ENCODE measurements around the gene TP53. TPM values are rescaled to one million over a fixed set of nuclear protein-coding genes. Genes with fewer than 3 reads are reported as not detected.

Gene TP53
- 72.4 TPM for total RNA-seq

DNA sequence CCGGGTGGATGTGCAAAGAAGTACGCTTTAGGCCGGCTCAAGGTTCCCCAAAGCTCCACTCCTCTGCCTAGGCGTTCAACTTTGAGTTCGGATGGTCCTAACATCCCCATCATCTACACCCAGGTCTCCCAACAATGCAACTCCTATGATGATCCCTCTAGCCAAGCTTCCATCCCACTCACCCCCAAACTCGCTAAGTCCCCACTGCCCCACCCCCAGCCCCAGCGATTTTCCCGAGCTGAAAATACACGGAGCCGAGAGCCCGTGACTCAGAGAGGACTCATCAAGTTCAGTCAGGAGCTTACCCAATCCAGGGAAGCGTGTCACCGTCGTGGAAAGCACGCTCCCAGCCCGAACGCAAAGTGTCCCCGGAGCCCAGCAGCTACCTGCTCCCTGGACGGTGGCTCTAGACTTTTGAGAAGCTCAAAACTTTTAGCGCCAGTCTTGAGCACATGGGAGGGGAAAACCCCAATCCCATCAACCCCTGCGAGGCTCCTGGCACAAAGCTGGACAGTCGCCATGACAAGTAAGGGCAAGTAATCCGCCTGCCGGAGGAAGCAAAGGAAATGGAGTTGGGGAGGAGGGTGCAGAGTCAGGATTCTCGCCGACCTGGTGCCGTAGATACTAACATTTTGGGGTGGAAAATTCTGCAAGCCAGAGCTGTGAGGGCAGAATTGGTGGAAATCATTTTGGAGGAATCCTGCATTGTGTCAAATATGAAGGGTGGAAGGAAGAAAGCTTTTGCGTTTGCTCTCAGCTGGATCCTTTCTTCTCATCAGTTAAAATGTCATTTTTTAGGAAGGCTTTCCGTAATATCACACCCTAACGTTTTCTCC, at the start of gene TP53:
TSS of gene TP53 (minus strand) at position 419 of the 836 bp plus-strand sequence. CDS start 10,896 bp downstream, outside the sequence.
- peak; percentile 68 to 96 (median 90) for DNase-seq (ENCODE audit: low read depth in 2 of 3, low spot score in 2 of 3)

DNA sequence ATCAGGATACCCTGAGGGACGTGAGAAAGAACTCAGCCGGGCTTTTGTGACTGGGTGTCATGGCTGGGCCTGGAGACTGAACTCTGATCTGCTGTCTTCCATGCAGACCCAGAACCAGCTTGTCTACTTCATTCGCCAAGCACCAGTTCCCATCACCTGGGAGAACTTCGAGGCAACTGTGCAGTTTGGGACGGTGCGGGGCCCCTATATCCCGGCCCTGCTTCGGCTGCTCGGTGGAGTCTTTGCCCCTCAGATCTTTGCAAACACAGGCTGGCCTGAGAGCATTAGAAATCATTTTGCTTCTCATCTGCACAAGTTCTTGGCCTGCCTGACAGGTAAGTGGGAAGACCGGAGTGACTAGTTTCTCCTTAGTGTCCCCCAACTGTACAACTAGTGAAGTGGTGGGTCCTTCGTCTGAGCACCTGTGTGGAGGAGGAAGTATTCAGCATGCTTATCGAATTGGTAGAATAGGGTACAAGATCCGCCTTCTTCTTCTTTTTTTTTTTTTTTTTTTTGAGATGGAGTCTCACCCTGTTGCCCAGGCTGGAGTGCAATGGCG, 45.8 kb upstream of the TP53 start:
- DNase-seq (ENCODE audit: low read depth in 2 of 3, low spot score in 2 of 3), result no peak

DNA sequence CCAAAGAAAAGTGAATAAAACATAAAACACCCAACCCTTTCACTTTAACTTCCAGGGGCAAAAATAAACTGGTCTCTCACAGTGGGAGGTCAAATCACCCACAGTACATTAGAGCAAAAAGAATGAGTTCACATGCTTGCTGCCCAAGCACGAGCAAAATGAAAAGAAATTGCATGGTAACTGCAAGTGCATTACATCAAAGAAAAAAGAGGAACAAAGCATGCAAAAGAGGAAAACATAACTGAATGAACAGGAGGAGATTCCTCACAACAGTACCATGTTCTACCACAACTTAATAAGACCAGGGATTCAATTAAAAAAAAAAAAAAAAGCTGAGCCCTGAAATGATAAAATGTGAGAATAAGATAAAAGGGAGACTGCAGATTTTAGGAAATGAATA, 42.5 kb upstream of the TP53 start:
- peak in 1 of 3 donors; percentile 56 for DNase-seq (ENCODE audit: low read depth in 2 of 3, low spot score in 2 of 3)

DNA sequence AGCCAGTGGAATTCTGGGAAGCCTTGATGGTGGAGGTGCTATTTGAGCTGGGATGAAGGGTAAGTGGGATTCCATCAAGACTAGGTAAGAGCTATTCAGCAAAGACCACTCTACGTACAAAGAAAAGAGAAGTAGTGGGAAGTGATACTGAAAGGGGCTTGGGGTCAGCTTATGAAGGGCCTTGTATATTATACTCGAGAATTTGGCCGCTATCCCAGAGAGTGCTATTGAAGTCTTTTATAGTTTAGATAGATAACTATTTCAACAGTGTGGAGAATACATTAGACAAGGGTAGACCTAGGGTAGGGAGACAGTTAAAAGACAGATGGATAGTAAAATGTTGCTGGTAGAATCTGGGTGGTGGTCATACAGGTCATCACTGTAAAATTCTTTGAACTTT, 40.6 kb upstream of the TP53 start:
- no peak for DNase-seq (ENCODE audit: low read depth in 2 of 3, low spot score in 2 of 3)

DNA sequence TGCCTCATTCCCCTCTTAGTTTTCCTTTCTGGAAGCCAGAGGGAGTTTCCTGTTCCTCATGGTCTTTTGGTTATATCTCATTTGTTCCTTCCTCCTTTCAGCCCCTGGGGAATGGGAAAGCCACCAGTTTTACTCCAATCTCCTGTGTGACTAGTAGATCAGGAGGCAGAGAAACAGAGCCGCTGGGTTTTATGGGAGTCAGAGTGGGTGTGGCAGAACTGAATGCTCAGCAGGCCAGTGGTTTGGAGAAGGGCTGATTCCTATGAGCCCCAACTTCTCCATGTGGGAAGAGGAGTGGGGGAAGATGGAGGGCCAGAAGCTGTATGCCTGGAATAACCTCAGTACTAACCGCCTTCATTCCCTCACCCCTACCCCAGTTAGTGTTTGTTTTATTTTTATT, 34.3 kb upstream of the TP53 start:
- no peak for DNase-seq (ENCODE audit: low read depth in 2 of 3, low spot score in 2 of 3)

DNA sequence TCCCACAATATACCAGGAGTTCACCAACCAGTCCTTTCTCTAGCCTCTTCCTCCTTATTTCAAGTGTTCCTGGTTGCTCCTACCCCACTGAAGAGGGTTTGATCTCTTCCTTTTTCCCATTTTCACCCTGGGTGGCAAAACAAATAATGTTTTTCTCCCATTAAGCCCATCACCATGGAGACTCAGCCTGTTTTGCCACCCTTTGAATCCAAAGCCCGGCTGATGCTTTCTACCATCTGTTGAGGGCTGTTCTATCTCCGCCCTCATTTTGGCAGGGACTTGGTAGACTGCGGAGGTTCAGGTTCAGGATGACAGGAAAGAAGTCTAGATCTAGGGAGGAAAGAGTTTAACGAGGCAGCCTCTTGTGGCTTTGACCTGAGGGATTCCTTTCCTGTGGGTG, 32.8 kb upstream of the TP53 start:
- DNase-seq (ENCODE audit: low read depth in 2 of 3, low spot score in 2 of 3), result no peak

DNA sequence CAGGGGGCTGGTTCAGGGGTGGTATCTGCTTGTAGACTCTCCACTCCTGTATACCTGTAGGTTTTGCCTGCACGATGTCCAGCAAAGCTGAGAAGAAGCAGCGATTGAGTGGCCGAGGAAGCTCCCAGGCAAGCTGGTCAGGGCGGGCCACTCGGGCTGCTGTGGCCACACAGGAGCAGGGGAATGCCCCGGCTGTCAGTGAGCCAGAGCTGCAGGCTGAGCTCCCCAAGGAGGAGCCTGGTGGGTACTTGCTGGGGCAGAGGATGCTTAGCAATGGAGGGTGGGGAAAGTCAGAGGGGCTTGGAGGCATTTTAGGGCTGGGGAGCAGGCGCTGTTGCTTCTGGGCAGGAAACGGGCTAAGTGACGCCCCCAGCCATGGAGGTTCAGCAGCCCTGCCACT, 32.4 kb upstream of the TP53 start:
- no peak for DNase-seq (ENCODE audit: low read depth in 2 of 3, low spot score in 2 of 3)

DNA sequence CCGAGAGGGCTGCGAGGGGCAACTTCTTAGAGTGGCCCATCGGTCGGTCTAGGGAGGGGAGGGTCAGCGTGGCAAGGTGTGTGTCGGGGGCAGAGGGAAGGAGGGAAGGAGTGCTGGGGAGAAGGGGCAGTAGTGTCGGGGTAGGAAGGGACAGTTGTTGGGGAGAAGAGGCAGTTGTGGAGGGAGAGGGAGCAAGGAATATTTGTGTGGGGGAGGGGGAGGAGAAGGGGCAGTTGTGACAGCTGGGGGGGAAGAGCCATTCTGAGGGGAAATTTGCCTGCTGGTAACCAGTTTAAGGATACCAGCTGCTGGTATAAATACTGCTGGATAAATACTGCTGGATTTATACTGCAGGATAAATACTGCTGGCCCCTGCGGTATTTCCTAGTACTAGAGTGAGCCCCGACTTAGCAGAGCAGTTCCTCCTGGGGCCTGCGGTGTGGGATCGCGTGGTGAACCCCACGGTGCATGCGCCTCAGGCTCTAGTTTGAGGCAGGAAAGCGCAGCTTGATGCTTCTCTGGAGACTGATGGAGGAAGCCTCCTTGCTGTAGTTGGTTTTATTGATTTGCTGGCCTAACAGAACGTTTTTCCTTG, 30.6 kb upstream of the TP53 start:
- peak in 2 of 3 donors; percentile 68 to 71 for DNase-seq (ENCODE audit: low read depth in 2 of 3, low spot score in 2 of 3)

DNA sequence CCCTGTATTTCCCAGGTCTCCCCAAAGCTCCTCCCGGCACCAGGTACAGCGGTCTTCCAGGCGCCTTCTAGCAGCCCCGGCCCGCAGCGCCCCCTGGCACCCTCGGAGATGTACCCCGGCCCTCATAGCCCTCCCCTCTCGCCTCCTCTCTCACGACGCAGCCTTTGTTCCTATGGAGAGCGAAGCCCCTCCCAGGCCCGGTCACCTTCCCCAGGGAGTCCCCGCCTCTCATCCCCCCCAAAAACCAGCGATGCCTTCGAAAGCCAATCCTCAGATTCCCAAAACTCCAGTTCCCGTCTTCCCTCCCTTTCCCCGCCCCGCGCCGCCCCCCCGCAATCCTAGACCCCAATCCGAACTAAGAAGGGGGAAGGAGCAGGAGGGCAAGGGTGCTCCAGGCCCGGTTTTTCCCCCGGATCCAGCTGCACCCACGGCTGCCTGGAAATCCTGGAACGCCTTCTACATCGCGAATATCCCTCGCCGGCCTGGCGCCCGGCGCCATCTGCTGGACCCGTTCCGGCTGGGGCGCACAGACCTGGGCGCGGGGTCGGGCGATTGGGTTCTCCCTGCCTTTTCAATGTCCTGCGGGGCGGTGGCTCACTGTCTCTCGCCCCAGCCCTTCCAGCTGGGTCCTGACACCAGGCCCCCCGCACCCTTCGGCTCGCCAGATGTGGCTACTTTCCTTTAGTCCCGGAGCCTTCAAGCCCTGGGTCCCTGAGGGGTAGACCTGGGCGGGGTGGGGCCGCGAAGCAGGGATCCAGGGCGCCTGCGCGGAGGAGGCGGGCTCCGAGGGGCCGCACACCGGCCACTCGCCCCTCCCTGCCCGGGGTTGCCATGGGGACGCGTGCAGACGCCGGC, 29.8 kb upstream of the TP53 start, which contains the start of gene DNAH2:
TSS of gene DNAH2 (plus strand) at position 844 of the 855 bp plus-strand sequence. CDS start 1,991 bp downstream, outside the sequence.
- DNase-seq (ENCODE audit: low read depth in 2 of 3, low spot score in 2 of 3), result peak in 2 of 3 donors; percentile 79 to 82

DNA sequence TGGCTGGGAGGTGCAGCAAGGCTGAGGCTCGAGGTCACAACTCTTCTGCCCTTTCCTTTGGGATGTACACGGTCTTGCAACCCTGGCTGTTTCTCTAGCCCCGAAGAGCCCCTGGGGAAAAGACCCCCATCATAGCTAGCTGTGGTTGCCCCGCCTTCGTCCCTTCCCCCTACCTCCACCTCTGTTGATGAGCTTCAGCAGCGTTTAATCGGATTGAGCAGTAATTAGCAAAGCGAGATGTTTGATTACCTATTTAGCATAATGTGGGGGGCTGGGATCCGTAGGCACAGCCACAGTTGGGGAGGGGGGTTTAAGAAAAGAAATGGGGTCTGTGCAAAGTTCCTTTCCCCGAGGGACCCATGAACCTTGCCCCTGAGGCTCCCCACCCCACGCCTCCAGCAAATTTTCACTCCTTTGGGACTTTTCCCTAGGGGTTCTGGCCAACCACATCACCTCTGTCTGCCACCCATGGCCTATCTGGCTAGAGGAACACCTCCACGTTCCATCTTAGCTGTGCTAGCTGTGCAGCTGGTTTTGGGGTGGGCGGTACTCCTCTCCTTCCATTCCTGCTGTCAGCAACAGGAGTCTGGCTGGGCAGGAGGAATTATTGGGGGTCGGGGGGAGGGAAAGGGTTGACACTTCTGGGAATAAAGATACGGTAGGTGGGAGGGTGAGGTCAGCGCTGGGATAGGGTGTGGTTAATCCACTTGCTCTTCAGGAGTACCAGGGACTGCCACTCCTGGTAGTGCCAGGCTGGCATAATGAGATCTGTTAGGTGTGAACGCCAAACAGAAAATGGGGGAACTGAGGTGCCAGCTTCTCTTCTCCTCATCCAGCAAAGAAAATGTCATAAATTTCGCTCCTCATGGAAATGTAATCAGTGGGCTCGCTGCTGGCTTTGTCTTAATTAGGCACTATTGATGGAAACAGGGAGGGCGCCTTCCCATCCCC, 28.9 kb upstream of the TP53 start:
- DNase-seq (ENCODE audit: low read depth in 2 of 3, low spot score in 2 of 3), result no peak

DNA sequence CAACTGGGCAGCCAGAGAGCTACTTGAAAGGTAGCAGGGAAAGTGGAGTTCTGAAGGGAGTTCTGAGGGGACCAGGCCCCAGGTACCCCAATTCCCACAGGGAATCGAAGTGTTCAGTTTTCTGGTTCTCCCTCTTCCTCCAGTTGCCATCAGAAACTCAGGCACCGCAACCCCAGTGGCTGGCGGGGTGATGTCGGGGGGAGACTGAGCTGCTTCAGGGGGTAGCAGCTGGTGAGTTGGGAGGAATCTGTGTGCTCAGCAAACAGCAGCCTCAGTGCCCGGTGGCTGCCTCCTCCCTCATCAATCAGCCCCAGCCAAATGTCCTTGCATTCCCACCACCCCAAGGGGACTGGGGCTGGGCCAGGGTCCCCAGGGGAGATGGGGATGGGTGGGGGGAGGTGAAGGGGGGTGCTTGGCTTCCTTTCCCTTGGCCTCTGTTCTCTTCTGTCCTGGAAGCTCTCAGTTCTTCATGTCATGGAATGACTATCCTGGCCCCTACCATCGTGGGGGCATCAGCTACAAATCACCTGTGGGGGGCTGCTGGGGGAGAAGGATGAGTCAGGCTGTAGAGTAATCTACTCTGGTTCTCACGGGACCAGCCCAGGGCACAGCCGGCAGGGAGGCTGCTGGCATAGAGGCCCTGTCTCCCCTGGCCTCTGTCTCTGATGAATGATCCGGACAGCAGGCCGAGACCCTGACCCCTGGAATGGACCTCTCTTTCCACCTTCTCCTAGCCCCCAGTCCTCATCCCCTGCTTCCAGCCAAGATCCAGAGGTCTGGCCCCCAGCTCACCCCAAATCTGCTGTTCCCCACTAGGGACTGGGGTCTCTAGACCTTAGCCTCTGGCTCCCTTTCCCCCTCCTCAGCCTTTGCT, 27.7 kb upstream of the TP53 start:
- no peak for DNase-seq (ENCODE audit: low read depth in 2 of 3, low spot score in 2 of 3)

DNA sequence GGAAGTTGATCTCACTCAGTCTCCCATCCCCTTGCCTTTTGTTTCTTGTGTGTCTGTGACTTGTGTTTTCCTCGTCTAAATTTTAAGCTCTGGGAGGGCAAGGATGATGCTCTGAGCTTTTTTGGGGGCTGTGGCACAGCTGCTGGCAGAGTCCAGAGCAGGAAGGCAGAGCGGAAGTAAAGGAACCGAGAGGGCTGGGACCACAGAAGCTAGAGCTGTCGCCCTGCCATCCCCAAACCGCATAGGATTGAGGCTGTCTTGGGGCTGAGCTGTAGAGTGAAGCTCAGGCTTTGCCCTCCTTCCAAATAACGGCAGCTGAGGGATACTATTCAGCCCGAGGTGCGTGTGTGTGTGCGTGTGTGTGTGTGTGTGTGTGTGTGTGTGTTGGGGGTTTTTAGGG, 26.5 kb upstream of the TP53 start:
- DNase-seq (ENCODE audit: low read depth in 2 of 3, low spot score in 2 of 3), result peak in 1 of 3 donors; percentile 62

DNA sequence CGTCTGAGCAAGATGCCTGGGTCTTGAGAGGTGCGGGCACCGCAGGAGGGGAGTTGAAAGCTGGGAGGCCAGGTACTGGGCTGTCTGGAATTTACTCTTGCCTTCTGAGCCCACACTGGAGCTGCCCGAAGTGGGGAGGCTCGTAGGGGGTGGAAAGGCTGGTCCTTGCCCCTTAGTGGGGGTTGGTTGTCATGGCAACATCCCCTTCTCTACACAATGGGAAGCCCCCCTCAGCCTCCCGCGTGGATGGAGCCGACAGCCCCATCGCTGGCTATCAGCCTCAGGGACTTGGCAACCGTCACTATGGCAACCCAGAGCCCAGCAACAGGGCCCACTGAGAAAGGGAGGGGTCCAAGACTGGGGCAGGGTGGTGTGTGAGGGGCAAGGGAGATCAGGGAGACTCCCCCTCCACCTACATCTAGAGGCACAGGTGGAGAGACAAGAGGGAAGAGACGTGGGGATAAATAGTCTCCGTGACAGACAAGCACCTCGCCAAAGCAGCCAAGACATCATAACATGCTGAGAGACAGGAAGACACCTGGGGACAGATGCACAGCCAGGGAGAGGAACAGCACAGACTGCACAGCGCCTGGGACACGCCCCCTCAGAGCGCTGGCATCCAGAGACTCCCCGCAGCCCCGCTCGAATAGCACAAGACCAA, 25.0 kb upstream of the TP53 start:
- DNase-seq (ENCODE audit: low read depth in 2 of 3, low spot score in 2 of 3), result peak in 1 of 3 donors; percentile 16

DNA sequence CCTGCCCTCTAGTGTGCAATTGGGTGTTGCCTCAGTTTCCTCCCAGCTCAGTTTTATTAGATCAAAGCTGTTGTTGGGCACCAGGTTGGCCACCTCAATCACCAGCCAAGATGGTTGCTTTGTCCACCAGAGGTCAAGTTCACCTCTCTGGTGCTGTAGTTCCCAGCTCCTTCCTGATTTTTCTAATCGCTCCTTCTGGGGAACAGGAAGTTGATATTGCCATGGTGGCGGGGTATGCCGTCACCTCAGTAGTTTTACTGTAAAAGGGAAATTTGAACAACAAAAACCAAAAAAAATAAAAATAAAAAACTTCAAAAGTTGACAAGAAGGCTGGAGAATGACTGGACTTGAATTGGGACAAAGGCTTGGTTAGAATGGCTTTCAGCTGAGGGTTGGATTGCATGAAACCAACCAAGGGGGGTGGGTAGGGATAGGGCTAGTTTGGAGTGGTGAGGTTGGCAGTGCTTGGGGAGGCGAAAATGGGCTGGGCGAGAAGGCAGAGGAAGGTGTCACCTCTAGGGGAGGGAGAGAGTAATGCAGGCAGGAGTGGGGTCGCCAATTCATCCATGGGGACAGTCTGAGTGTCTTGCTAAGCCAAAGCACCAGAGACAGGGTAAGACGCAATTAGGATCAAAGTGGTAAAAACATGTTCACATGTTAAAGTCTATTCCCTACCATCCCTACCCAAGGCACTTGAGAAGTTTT, 23.9 kb upstream of the TP53 start:
- DNase-seq (ENCODE audit: low read depth in 2 of 3, low spot score in 2 of 3), result no peak

DNA sequence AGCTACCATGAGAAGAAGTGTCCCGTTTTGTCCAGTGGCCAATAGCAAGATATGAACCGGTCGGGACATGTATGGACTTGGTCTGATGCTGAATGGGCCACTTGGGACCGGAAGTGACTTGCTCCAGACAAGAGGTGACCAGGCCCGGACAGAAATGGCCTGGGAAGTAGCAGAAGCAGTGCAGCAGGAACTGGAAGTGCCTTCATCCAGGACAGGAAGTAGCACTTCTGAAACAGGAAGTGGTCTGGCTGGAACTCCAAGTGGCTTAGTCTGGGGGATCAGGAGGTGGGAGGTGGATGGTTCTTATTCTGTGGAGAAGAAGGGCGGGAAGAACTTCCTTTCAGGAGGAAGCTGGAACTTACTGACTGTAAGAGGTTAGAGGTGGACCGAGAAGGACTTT, 23.0 kb upstream of the TP53 start:
- no peak for DNase-seq (ENCODE audit: low read depth in 2 of 3, low spot score in 2 of 3)

DNA sequence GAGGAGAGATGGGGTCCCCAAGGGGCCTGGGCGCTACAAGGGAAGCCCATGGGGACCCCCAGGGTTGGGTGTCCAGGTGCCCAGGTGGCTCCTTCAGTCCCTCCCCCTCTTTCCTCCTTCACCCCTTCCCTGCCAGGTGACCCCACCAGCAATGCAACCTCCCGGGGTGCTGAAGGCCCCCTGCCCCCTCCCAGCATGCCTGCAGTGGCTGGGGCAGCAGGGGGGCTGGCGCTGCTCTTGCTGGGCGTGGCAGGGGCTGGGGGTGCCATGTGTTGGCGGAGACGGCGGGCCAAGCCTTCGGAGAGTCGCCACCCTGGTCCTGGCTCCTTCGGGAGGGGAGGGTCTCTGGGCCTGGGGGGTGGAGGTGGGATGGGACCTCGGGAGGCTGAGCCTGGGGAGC, 21.7 kb upstream of the TP53 start:
- no peak for DNase-seq (ENCODE audit: low read depth in 2 of 3, low spot score in 2 of 3)

DNA sequence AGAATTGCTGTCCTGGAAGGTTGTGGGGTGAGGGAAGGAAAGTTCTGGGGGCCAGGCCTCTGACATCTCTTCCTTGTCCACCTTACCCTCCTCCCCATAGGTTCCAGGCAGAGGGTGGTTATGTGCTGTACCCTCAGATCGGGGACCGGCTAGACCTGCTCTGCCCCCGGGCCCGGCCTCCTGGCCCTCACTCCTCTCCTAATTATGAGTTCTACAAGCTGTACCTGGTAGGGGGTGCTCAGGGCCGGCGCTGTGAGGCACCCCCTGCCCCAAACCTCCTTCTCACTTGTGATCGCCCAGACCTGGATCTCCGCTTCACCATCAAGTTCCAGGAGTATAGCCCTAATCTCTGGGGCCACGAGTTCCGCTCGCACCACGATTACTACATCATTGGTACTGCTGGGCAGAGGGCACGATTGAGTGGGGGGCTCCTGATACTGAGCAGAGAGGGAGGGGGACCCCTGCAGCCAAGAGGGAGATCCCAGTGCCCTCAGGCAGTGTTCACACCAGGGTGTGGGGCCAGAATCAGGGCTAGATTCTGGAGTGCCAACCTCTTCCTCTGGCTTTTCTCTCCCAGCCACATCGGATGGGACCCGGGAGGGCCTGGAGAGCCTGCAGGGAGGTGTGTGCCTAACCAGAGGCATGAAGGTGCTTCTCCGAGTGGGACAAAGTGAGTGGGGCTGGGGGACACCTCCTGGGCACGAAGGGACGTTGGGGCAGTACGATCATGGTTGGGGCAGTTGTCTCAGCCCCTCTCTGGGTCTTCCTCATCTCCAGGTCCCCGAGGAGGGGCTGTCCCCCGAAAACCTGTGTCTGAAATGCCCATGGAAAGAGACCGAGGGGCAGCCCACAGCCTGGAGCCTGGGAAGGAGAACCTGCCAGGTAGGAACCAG, 20.8 kb upstream of the TP53 start:
- DNase-seq (ENCODE audit: low read depth in 2 of 3, low spot score in 2 of 3), result no peak

All from hematopoietic multipotent progenitor cell (in vitro differentiated cells).